ENCODE measurements around the gene NR1D2.

NR1D2 gene

DNA sequence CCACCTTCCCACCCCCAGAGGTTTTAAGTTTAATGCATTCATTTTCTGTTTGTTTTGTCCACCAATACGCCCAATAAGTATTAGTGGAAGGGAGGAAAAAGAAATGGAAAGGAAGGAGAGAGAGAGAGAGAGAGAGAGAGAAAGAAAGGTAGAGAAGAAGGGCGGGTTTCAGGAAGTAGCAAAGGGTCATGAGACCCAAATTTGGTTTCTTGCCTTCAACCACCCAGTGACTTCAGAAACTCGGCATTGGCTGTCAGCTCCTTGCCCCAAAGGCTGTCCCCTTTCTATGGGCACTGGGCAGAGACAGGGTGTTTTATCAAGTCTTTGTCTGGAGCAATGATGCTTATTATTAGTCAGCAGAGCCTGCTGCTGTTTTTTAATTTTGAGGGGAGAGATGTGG is 13.5 kb upstream of the NR1D2 start:
- DNase-seq (ENCODE audit: low read depth): no peak

GRCh38 chr3:23932571-23932970 is 12.5 kb upstream of the NR1D2 start:
- DNase-seq (ENCODE audit: low read depth): no peak

GRCh38 chr3:23934253-23934652 is 10.8 kb upstream of the NR1D2 start:
- no peak for DNase-seq (ENCODE audit: low read depth)

DNA sequence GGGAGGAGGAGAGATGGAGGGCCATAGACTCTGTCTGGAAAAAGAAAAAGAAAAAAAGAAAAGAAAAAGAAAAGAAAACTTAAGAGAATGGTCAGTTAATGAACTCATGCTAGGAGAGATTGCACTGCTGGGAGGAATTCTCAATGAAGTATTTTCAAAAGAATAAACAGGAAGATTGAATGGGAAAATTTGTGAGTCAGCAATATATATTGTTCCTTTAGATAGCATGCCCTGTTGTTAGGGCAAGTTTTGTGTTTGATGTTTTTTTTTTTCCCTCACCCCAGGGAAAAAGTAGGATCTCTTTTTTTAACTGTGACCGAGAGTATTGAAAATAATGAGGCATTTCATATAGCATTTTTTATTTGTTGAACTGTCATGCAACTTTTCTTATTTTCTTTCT is 7.8 kb upstream of the NR1D2 start:
- no peak for DNase-seq (ENCODE audit: low read depth)

GRCh38 chr3:23938688-23939087 is 6.4 kb upstream of the NR1D2 start:
- no peak for DNase-seq (ENCODE audit: low read depth)

- no peak for DNase-seq (ENCODE audit: low read depth)
Observed at GRCh38 chr3:23940775-23941174, 4.3 kb upstream of the NR1D2 start.

DNA sequence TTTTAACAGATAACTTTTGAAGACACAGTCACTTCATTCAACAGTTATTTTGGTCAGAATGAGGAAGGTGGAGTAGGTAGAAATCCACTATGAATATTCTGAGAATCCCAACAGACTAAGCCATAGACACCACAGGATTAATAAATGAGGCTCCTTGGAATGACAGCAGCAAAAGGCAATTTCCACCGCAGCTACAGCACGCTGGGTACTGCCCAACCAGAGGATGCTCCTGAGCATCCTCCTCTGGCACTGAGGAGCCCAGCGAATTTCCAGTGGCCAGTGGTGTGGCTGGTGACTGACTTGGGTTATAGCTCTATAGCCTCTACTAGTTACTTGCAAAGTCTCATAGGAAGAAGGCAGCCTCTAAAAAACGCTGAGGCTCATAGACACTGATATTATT is 3.6 kb upstream of the NR1D2 start:
- no peak for DNase-seq (ENCODE audit: low read depth)

GRCh38 chr3:23942546-23942945 is 2.5 kb upstream of the NR1D2 start:
- DNase-seq (ENCODE audit: low read depth): no peak

GRCh38 chr3:23944007-23944783 is 891 bp upstream of the NR1D2 start:
- no peak for DNase-seq (ENCODE audit: low read depth)

GRCh38 chr3:23945663-23945912 is 502 bp downstream of the NR1D2 start:
- DNase-seq (ENCODE audit: low read depth): no peak

DNA sequence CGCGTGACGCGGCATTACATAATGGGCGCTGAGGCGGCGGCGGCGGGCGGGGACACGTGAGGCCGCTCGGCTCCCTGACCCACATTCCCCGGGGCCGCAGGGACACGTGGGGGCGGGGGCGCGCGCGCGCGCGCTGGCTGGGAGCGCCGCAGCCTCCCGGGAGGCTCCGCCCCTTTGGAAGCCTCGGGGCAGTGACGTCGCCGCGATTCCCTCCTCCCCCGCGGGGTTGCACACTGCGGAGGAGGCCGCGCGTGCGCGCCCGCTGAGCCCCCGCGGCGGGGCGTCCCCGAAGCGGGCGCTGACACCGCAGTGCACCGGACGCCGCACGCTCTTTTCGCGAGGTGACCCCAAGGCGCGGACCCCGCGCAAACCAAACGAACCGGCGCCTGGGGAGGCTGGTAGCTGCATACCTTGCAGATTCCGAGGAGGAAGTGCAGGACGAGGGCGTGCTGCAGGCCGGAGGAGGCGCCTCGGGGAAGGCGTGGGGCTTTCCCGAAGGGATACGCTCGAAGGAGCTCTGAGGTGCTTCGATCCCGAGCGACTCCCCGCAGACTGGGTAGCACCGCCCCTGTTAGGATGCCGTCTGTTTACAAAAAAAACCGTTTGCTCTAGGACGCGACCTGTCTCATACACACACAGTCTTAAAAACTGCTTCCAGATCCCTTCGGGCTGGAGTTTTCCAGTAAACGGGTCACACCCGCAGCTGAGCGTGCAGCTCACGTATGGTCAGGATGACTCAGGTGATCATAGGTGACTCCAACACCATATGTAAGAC is 1.0 kb downstream of the NR1D2 start:
- DNase-seq (ENCODE audit: low read depth): peak; percentile 84

GRCh38 chr3:23948761-23949160 is 3.7 kb downstream of the NR1D2 start:
- no peak for DNase-seq (ENCODE audit: low read depth)

DNA sequence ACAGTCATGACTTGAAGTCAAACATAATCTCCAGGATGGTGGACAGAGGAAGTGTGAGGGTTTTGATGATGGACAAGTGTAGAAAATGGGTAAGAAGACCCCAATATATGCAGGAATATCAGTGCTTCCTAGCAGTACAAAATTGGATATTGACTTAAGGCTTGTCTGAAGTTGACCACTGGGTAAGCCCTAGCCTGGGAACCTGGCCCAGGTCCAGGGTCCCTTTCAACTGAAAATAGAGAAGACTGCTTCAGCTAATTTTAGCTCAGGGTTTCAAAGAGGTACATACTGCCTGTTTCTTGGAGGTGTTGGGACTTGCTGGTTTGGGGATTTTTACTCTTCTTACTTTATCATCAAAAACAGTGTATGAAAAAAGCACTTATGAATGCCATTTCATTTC is 4.7 kb downstream of the NR1D2 start:
- DNase-seq (ENCODE audit: low read depth): no peak

- no peak for DNase-seq (ENCODE audit: low read depth)
Observed at GRCh38 chr3:23950293-23950692, 5.2 kb downstream of the NR1D2 start.

DNA sequence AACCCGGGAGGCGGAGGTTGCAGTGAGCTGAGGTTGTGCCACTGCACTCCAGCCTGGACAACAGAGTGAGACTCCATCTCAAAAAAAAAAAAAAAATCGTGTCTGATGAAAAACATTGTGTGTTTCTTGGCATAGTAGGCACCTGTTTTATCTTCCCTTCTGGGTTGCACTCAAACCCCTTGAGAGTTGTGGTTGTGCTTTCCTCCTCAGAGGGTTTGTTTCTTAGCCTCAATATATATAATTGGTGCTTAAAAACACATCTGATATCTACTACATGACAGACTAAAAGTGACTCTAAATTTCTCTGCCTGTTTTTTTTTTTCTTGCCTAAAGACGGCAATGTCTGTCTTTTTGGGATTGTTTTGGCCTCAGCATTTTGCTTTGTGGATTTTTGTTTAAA is 7.6 kb downstream of the NR1D2 start:
- DNase-seq (ENCODE audit: low read depth): no peak

- DNase-seq (ENCODE audit: low read depth): no peak
Observed at GRCh38 chr3:23953523-23953922, 8.4 kb downstream of the NR1D2 start.

- DNase-seq (ENCODE audit: low read depth): no peak
Observed at GRCh38 chr3:23954144-23954543, 9.1 kb downstream of the NR1D2 start.

- DNase-seq (ENCODE audit: low read depth): no peak
Observed at GRCh38 chr3:23956701-23957100, 11.6 kb downstream of the NR1D2 start.

DNA sequence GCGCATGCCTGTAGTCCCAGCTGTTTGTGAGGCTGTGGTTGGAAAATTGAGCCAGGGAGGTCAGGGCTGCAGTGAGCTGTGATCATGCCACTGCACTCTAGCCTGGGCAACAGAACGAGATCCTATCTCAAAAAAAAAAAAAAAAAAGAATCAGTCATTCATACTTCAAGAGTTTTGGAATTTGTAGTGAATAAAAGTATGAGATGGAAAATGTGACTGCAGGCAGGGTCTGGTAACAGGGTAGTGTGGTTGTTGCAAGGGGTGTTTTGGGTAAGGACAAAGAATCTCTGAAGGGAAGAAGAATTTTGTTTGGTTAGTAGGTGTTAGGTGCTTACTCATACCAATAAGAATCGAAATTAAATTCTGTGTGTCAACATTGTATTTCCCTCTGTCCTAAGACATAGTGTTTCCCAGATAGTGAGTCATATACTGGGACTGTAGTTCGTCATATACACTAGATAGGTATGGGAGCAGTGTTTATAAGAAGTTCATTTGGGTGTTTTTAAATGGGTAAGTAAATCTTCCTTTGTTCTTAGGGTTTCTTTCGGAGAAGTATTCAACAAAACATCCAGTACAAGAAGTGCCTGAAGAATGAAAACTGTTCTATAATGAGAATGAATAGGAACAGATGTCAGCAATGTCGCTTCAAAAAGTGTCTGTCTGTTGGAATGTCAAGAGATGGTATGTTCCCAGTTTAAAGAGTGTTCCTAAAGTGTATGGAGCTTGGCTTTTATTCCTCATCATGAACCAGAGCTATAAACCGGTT is 14.2 kb downstream of the NR1D2 start:
- peak; percentile 80 for DNase-seq (ENCODE audit: low read depth)

GRCh38 chr3:23960649-23961048 is 15.6 kb downstream of the NR1D2 start:
- DNase-seq (ENCODE audit: low read depth): no peak

GRCh38 chr3:23961066-23961465 is 16.0 kb downstream of the NR1D2 start:
- DNase-seq (ENCODE audit: low read depth): no peak

GRCh38 chr3:23961913-23962312 is 16.8 kb downstream of the NR1D2 start:
- DNase-seq (ENCODE audit: low read depth): no peak
